IMR-90 (cell line): ENCODE measurements around the gene AKR7A2.

Experiments
- CEBPB ChIP-seq: IDR thresholded peaks from 2 replicates; pipeline ENCODE4 v1.6.1; 2012; ENCODE audit warnings: low read depth, low read length, improper control_type of control experiment
- MAFK ChIP-seq: IDR thresholded peaks from 2 replicates; pipeline ENCODE4 v1.6.1; 2012; ENCODE audit warnings: low read depth, low read length, improper control_type of control experiment
- NFE2L2 ChIP-seq: fragments of 150-350 bp; IDR thresholded peaks from 2 replicates; pipeline ENCODE4 v1.6.1; 2016; ENCODE audit warnings: low read depth, mild to moderate bottlenecking, low read length
- POLR2A ChIP-seq: IDR thresholded peaks from 2 replicates; pipeline ENCODE4 v1.6.1; 2012; ENCODE audit warnings: mild to moderate bottlenecking, low read depth, low read length
- RAD21 ChIP-seq: IDR thresholded peaks from 2 replicates; pipeline ENCODE4 v1.6.1; 2012; ENCODE audit warnings: low read length, improper control_type of control experiment
- RCOR1 ChIP-seq: IDR thresholded peaks from 2 replicates; pipeline ENCODE4 v1.6.1; 2012; ENCODE audit warnings: mild to moderate bottlenecking, low read length, improper control_type of control experiment; ENCODE audit not compliant: insufficient replicate concordance
- RFX5 ChIP-seq: IDR thresholded peaks from 2 replicates; pipeline ENCODE4 v1.8.0; 2012; ENCODE audit warnings: low read depth, mild to moderate bottlenecking, low read length, moderate library complexity
- TF ChIP-seq, protein P1 (sequence below): conservative IDR thresholded peaks from 2 replicates; pipeline ENCODE4 v1.5.1; 2012; ENCODE audit warnings: mild to moderate bottlenecking, low read depth, low read length, improper control_type of control experiment
- TF ChIP-seq, protein P2 (sequence below): fragments of 150-350 bp; IDR thresholded peaks from 2 replicates; pipeline ENCODE4 v1.6.1; 2017; ENCODE audit warnings: mild to moderate bottlenecking, antibody characterized with exemption, low read length, low read depth

DNA sequence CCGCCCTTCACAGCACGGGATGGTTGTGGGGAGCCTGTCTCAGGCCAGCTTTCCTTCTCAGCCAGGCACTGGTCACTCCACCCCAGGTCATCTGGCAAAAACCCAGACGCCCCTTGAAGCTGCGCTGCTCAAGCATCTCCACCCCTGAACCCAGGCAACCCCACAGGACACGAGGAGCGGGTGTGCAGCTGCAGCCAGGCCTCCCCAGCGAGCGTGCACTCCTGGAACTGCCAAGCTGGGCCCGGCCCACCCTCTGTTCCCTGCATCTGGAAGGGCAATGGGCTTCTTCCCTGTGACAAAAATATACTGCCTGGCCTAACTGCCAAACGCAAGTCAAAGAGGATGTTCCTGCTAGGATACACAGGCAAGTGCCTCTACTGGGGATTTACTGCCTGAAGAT, 39.9 kb upstream of the AKR7A2 start:
- TF ChIP-seq RCOR1: no peak
- TF ChIP-seq NFE2L2: no peak
- TF ChIP-seq MAFK: no peak
- TF ChIP-seq, protein P1, sequence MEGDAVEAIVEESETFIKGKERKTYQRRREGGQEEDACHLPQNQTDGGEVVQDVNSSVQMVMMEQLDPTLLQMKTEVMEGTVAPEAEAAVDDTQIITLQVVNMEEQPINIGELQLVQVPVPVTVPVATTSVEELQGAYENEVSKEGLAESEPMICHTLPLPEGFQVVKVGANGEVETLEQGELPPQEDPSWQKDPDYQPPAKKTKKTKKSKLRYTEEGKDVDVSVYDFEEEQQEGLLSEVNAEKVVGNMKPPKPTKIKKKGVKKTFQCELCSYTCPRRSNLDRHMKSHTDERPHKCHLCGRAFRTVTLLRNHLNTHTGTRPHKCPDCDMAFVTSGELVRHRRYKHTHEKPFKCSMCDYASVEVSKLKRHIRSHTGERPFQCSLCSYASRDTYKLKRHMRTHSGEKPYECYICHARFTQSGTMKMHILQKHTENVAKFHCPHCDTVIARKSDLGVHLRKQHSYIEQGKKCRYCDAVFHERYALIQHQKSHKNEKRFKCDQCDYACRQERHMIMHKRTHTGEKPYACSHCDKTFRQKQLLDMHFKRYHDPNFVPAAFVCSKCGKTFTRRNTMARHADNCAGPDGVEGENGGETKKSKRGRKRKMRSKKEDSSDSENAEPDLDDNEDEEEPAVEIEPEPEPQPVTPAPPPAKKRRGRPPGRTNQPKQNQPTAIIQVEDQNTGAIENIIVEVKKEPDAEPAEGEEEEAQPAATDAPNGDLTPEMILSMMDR: no peak
- TF ChIP-seq CEBPB: no peak
- no peak for TF ChIP-seq POLR2A
- no peak for TF ChIP-seq RFX5
- no peak for TF ChIP-seq RAD21
- TF ChIP-seq, protein P2, sequence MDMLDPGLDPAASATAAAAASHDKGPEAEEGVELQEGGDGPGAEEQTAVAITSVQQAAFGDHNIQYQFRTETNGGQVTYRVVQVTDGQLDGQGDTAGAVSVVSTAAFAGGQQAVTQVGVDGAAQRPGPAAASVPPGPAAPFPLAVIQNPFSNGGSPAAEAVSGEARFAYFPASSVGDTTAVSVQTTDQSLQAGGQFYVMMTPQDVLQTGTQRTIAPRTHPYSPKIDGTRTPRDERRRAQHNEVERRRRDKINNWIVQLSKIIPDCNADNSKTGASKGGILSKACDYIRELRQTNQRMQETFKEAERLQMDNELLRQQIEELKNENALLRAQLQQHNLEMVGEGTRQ: no peak
